DMS114 treated with DMSO at 0.1 percent for 48 hours (cell line): Measurements from ENCODE around the gene CABLES1.
"Not testable (repeated sequence)": the region's sequence is repeated elsewhere in the genome, so short reads cannot be mapped to it uniquely, and the experiment has no call there.

ENCODE experiments used
- DNase-seq: peaks from one replicate; lab custom pipeline; 2025; ENCODE audit not compliant: unreplicated experiment; lab: John Stamatoyannopoulos, UW

CABLES1 gene

GRCh38 chr18:23134780-23135549 is at the start of gene CABLES1:
CABLES1 (plus strand) TSS chr18:23135485; CDS start chr18:23135763, 278 bp downstream.
- no peak for DNase-seq

GRCh38 chr18:23087352-23087751 is 47.9 kb upstream of the CABLES1 start:
- no peak for DNase-seq

- DNase-seq: no peak
Measured at GRCh38 chr18:23088310-23088709, 47.0 kb upstream of the CABLES1 start.

GRCh38 chr18:23091017-23091993 is 44.0 kb upstream of the CABLES1 start:
- not testable (repeated sequence) for DNase-seq

- DNase-seq: no peak
Measured at GRCh38 chr18:23092121-23092520, 43.2 kb upstream of the CABLES1 start.

GRCh38 chr18:23093130-23093529 is 42.2 kb upstream of the CABLES1 start:
- DNase-seq: not testable (repeated sequence)

- DNase-seq: no peak
Measured at GRCh38 chr18:23093772-23094171, 41.5 kb upstream of the CABLES1 start.

GRCh38 chr18:23094411-23095190 is 40.7 kb upstream of the CABLES1 start:
- DNase-seq: no peak

GRCh38 chr18:23095463-23095862 is 39.8 kb upstream of the CABLES1 start:
- no peak for DNase-seq

GRCh38 chr18:23097016-23097415 is 38.3 kb upstream of the CABLES1 start:
- not testable (repeated sequence) for DNase-seq

GRCh38 chr18:23099621-23100020 is 35.7 kb upstream of the CABLES1 start:
- no peak for DNase-seq

- no peak for DNase-seq
Measured at GRCh38 chr18:23101861-23102432, 33.3 kb upstream of the CABLES1 start.

- DNase-seq: no peak
Measured at GRCh38 chr18:23102493-23103261, 32.6 kb upstream of the CABLES1 start.

GRCh38 chr18:23103449-23103848 is 31.8 kb upstream of the CABLES1 start:
- no peak for DNase-seq

- DNase-seq: no peak
Measured at GRCh38 chr18:23105030-23105429, 30.3 kb upstream of the CABLES1 start.

- no peak for DNase-seq
Measured at GRCh38 chr18:23105581-23106219, 29.6 kb upstream of the CABLES1 start.

- no peak for DNase-seq
Measured at GRCh38 chr18:23106575-23106974, 28.7 kb upstream of the CABLES1 start.

GRCh38 chr18:23107718-23108117 is 27.6 kb upstream of the CABLES1 start:
- DNase-seq: no peak

- no peak for DNase-seq
Measured at GRCh38 chr18:23108496-23108895, 26.8 kb upstream of the CABLES1 start.
